MM.1S (cell line): ENCODE data around the gene TAC1.

Experiments used
- DNase-seq: peaks from one replicate; pipeline ENCODE4 v3.0.0-alpha.2; 2015
- H2AFZ ChIP-seq: fragments of 300-600 bp; sonication (generic); 2 replicates; pipeline ENCODE4 v1.6.0; 2016; ENCODE audit warnings: antibody characterized with exemption, low read length
- H3F3A ChIP-seq: fragments of 300-600 bp; sonication (generic); 2 replicates; pipeline ENCODE4 v1.6.1; 2016; ENCODE audit warnings: mild to moderate bottlenecking, antibody characterized with exemption, low read length, moderate library complexity, mixed read lengths; ENCODE audit not compliant: insufficient read depth
- H3K27ac ChIP-seq: fragments of 300-600 bp; sonication (generic); 2 replicates; pipeline ENCODE4 v1.5.1; 2016; ENCODE audit warnings: mild to moderate bottlenecking, low read length
- H3K27me3 ChIP-seq: fragments of 300-600 bp; sonication (generic); replicated peaks from 2 replicates; pipeline ENCODE4 v1.6.0; 2016; ENCODE audit warnings: low read length; ENCODE audit not compliant: insufficient read depth
- H3K36me3 ChIP-seq: fragments of 300-600 bp; sonication (generic); replicated peaks from 2 replicates; pipeline ENCODE4 v1.6.1; 2016; ENCODE audit warnings: mild to moderate bottlenecking, low read length, mixed read lengths; ENCODE audit not compliant: insufficient read depth
- H3K4me1 ChIP-seq: fragments of 300-600 bp; sonication (generic); 2 replicates; pipeline ENCODE4 v1.6.1; 2016; ENCODE audit warnings: low read length, mixed read lengths
- H3K4me2 ChIP-seq: fragments of 300-600 bp; sonication (generic); 2 replicates; pipeline ENCODE4 v1.6.0; 2016; ENCODE audit warnings: low read depth, low read length
- H3K4me3 ChIP-seq: fragments of 300-600 bp; sonication (generic); 2 replicates; pipeline ENCODE4 v1.5.1; 2016; ENCODE audit warnings: low read length, mixed read lengths
- H3K79me2 ChIP-seq: fragments of 300-600 bp; sonication (generic); 2 replicates; pipeline ENCODE4 v1.6.1; 2016; ENCODE audit warnings: mixed run types, low read length, mixed read lengths
- H3K9ac ChIP-seq: fragments of 300-600 bp; sonication (generic); 2 replicates; pipeline ENCODE4 v1.6.1; 2016; ENCODE audit warnings: low read length, mixed read lengths
- H3K9me2 ChIP-seq: fragments of 300-600 bp; sonication (generic); replicated peaks from 2 replicates; pipeline ENCODE4 v1.6.1; 2016; ENCODE audit warnings: mild to moderate bottlenecking, low read length, mixed read lengths; ENCODE audit not compliant: insufficient read depth
- H3K9me3 ChIP-seq: fragments of 300-600 bp; sonication (generic); replicated peaks from 2 replicates; pipeline ENCODE4 v1.6.1; 2016; ENCODE audit warnings: mild to moderate bottlenecking, low read length, mixed read lengths; ENCODE audit not compliant: insufficient read depth
- H4K20me1 ChIP-seq: fragments of 300-600 bp; sonication (generic); 2 replicates; pipeline ENCODE4 v1.6.1; 2016; ENCODE audit warnings: mild to moderate bottlenecking, low read length, moderate library complexity, mixed read lengths; ENCODE audit not compliant: insufficient read depth
- EZH2 ChIP-seq: fragments of 300-600 bp; sonication (generic); optimal IDR thresholded peaks from 2 replicates; pipeline ENCODE3; 2017; ENCODE audit warnings: low read depth, mild to moderate bottlenecking, antibody characterized with exemption, low read length, mixed read lengths
- EZH2phosphoT487 ChIP-seq: fragments of 300-600 bp; sonication (generic); IDR thresholded peaks from 2 replicates; pipeline ENCODE4 v1.6.1; 2018; ENCODE audit warnings: antibody characterized with exemption, low read length
- TF ChIP-seq, protein P1 (sequence below): fragments of 300-600 bp; sonication (generic); IDR thresholded peaks from 2 replicates; pipeline ENCODE4 v1.5.1; 2016; ENCODE audit warnings: antibody characterized with exemption, low read length, mixed read lengths

The TAC1 gene

DNA sequence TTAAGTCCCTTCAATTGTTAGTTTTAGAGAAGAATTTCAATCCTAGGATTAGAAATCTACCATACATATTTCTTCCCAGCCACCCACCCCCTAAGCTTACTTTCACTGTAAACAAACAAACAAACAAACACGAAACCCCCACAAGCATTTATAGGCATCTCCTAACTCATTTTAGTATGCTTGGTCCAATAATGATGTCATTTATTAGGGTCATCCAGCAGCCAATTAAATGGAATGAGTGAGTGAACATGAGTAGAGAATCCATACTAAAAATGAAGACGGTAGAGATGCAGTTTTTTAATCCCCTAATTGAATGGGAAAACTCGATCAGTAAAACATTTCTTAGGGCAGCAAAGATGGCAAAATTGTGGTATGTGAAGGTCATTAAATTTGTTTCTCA is 3.2 kb downstream of the TAC1 start:
- no peaks in the 10 kb centered on the region for H3K36me3 ChIP-seq
- no peak for TF ChIP-seq EZH2
- no peak for DNase-seq
- H3F3A ChIP-seq = no peaks in the 10 kb centered on the region
- no peaks in the 10 kb centered on the region for H3K4me1 ChIP-seq
- no peak overlapping the region for H3K9ac ChIP-seq
- H3K27me3 ChIP-seq = no peaks in the 10 kb centered on the region
- H3K27ac ChIP-seq = no peak overlapping the region
- no peak overlapping the region for H2AFZ ChIP-seq
- no peaks in the 10 kb centered on the region for H3K9me3 ChIP-seq
- H3K4me3 ChIP-seq = no peak overlapping the region
- H4K20me1 ChIP-seq = no peaks in the 10 kb centered on the region
- H3K9me2 ChIP-seq = no peaks in the 10 kb centered on the region
- no peaks in the 10 kb centered on the region for H3K79me2 ChIP-seq
- no peak overlapping the region for H3K4me2 ChIP-seq

DNA sequence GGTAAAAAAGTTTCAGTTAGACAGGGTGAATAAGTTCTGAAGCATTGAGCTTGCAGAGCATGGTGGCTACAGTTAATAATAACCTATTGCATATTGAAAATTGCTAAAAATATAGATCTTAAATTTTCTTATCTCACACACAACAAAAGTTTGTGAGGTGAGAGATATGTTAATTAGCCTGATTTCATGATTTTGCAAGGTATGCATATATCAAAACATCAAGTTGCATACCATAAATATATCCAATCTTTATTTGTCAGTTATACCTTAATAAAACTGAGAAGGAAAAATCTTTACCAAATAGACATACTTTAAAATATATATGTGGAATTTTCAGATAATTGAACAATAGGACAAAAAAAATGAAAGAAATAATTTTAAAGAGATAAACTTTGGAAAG is 16.6 kb downstream of the TAC1 start:
- H3K4me1 ChIP-seq = no peaks in the 10 kb centered on the region
- H3K4me3 ChIP-seq = no peak overlapping the region
- no peak overlapping the region for H3K4me2 ChIP-seq
- TF ChIP-seq EZH2phosphoT487 (no peak), EZH2 (no peak)
- TF ChIP-seq, protein P1, sequence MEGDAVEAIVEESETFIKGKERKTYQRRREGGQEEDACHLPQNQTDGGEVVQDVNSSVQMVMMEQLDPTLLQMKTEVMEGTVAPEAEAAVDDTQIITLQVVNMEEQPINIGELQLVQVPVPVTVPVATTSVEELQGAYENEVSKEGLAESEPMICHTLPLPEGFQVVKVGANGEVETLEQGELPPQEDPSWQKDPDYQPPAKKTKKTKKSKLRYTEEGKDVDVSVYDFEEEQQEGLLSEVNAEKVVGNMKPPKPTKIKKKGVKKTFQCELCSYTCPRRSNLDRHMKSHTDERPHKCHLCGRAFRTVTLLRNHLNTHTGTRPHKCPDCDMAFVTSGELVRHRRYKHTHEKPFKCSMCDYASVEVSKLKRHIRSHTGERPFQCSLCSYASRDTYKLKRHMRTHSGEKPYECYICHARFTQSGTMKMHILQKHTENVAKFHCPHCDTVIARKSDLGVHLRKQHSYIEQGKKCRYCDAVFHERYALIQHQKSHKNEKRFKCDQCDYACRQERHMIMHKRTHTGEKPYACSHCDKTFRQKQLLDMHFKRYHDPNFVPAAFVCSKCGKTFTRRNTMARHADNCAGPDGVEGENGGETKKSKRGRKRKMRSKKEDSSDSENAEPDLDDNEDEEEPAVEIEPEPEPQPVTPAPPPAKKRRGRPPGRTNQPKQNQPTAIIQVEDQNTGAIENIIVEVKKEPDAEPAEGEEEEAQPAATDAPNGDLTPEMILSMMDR = no peak
- H3K9me3 ChIP-seq = no peaks in the 10 kb centered on the region
- H3K27me3 ChIP-seq = no peaks in the 10 kb centered on the region
- H3K36me3 ChIP-seq = no peaks in the 10 kb centered on the region
- H4K20me1 ChIP-seq = no peaks in the 10 kb centered on the region
- no peak overlapping the region for H2AFZ ChIP-seq
- H3F3A ChIP-seq = no peaks in the 10 kb centered on the region
- no peak overlapping the region for H3K9ac ChIP-seq
- H3K27ac ChIP-seq = no peak overlapping the region
- H3K9me2 ChIP-seq = no peaks in the 10 kb centered on the region
- DNase-seq = no peak
- no peaks in the 10 kb centered on the region for H3K79me2 ChIP-seq

DNA sequence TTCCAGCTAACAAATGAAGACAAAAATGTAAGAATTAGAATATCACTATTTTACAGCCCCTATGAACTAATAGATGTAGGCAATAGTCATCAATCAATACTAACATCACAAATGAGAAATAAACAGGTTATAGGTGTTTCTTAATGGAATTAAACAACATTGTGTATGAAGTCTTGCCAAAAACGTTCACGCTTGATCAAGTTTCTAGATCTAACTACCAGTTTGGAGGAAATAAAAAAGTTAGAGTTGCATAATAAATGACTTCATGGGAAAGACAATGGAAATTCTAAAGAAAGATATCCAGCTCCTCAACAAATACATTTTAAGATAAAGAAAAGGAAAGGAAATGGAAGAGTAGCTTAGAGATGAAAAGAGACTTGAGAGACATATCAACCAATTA is 19.7 kb downstream of the TAC1 start:
- Histone ChIP-seq H3K4me1 (no peaks in the 10 kb centered on the region), H2AFZ (no peak overlapping the region), H3K4me2 (no peak overlapping the region), H4K20me1 (no peaks in the 10 kb centered on the region), H3K4me3 (no peak overlapping the region), H3K36me3 (no peaks in the 10 kb centered on the region), H3K9me2 (no peaks in the 10 kb centered on the region), H3K79me2 (no peaks in the 10 kb centered on the region), H3K27me3 (no peaks in the 10 kb centered on the region), H3K9me3 (no peaks in the 10 kb centered on the region), H3F3A (no peaks in the 10 kb centered on the region), H3K27ac (no peak overlapping the region), H3K9ac (no peak overlapping the region)
- TF ChIP-seq EZH2 (no peak), EZH2phosphoT487 (no peak)
- TF ChIP-seq, protein P1 = no peak
- DNase-seq = no peak

DNA sequence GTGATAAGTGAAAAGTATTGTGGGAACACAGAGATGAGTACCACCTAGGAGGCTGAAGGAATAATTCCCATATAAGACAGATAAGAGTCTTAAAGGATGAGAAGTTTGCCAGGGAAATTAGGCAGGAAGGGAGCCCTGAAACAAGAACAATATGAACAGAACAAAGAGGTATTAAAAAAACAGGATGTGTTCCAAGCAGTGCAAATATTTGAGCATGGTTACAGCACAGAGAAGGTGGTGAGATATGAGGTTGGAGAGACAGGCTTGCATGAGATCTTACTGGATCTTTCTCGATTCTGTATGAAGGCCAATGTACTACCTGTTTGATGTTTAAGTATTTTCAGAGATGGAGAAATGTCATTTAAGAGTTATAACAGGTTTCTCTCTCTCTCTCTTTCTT is 20.3 kb downstream of the TAC1 start:
- no peaks in the 10 kb centered on the region for H3K36me3 ChIP-seq
- TF ChIP-seq EZH2phosphoT487 (no peak), EZH2 (no peak)
- TF ChIP-seq, protein P1 = no peak
- no peaks in the 10 kb centered on the region for H3K4me1 ChIP-seq
- H3K9me3 ChIP-seq = no peaks in the 10 kb centered on the region
- H2AFZ ChIP-seq = no peak overlapping the region
- no peak overlapping the region for H3K4me3 ChIP-seq
- no peak overlapping the region for H3K27ac ChIP-seq
- no peak overlapping the region for H3K4me2 ChIP-seq
- no peak for DNase-seq
- no peaks in the 10 kb centered on the region for H4K20me1 ChIP-seq
- H3K79me2 ChIP-seq = no peaks in the 10 kb centered on the region
- H3K27me3 ChIP-seq = no peaks in the 10 kb centered on the region
- H3F3A ChIP-seq = no peaks in the 10 kb centered on the region
- H3K9ac ChIP-seq = no peak overlapping the region
- no peaks in the 10 kb centered on the region for H3K9me2 ChIP-seq
